GM18861 (cell line): ENCODE measurements around the gene ZNF816.
"Not testable (repeated sequence)": the region's sequence is repeated elsewhere in the genome, so short reads cannot be mapped to it uniquely, and the experiment has no call there.

Source experiments
- ATAC-seq: cut with Tn5 transposase; IDR thresholded peaks from one replicate; pipeline ENCODE4 v1.9.1; 2021; ENCODE audit not compliant: unreplicated experiment

ZNF816 gene

DNA sequence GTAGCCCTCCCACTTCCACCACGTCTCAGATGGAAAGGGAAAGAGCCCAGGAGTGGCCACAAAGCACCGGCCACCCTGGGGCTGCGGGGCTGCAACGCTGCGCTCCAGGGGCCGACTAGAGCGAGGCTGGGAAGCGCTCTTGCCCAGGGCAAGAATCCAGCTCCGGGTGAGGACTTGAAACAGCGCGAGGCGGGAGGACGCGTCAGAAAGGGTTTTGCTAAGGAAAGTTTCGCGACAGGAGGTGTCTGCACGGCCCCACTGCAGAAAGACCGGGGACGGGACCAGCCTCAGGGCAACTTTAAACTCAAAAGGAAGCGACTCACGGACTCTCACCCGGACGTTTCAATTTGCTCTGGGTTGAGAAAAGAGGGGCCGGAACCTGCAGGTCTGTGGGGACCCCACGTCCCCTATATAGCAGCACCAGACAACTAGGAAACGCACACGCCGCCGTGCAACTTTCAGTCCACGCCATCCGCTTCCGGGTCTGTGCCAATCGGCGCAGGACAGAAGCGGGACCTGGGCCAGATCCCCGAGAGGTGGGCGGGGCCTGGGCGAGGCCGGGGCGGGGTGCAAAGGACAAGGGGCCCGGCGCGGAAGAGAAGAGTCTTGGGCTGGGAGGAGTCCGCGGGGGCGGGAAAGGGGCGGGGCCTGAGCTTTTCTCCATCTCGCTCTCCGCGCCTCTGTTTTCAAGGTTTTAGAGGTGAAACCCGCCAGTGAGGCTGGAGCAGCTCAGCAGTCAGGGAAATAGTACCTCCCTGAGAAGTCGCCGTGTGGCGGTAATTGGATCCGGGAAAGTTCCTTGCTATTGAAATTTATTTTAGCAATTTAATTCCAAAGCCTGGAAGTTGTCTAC is at the start of gene ZNF816:
Gene ZNF816 (minus strand): TSS at position 488 of the 853 bp plus-strand sequence. CDS start 6,792 bp downstream, outside the sequence.
- peak; percentile 89 for ATAC-seq

DNA sequence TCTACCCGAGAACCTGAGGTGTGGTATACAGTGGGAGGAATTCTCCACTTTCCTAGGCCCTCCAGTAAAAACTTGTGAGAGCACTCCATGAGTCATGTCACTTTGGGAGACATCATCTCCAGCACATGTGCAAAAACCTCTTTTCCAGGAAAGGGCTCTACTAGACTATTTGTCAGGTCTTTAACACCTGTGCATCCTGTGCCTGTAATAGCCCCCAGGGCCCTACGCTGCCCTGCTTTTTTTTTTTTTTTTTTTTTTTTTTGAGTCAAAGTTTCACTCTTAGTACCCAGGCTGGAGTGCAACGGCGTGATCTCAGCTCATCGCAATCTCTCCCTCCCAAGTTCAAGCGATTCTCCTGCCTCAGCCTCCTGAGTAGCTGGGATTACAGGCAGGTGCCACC is 49.3 kb upstream of the ZNF816 start:
- no peak for ATAC-seq

DNA sequence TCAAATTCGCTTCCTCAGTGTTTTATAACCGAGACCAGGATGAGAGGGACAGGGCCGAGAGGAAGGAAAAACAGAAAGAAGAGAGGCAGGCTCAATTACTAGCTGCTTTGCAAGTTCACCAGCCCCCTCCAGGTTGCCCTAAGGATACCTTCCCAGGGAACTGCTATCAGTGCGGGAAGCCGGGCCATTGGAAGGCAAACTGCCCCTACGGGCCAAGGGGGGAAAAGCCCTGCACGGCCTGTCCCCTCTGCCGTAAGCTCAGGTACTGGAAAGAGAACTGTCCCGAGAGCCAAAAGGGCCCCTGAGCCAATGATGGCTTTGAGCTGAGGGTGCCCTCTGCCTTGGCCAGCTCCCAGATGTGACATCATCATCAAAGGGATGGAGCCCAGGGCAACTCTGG is 47.8 kb upstream of the ZNF816 start:
- no peak for ATAC-seq

DNA sequence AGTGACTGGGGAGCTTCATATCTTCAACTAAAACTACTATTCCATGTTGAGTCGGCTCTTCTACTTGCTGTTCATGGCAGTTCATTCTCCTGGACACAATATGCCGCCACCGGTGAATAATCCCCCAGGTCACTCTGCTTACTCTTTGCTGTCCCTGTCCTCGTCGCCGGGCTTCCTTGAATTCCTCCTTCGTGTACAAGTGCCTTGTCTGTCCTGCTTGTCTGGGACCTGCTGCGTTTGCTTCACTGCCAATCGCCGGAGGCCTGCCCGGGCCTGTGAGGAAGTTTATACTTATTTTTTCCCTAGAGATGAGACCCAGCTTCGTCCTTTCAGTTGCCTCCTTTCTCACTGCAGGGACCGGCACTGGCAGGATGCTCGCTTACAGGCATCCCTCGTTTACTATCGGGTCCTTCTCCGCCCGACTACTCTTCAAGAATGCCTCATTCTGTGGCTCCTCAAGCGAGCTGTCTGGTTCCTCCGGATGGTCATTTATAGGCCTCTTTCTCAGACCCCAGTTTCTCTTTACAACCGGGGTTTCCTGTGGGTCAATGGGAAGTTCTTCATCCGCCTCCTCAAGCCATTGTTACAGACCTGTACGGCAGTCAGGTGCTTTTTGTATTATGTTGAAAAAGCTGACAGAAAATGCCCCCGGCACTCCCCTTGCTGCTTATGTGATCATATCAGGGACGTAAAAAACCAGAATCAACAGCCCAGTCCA is 45.5 kb upstream of the ZNF816 start:
- no peak for ATAC-seq

DNA sequence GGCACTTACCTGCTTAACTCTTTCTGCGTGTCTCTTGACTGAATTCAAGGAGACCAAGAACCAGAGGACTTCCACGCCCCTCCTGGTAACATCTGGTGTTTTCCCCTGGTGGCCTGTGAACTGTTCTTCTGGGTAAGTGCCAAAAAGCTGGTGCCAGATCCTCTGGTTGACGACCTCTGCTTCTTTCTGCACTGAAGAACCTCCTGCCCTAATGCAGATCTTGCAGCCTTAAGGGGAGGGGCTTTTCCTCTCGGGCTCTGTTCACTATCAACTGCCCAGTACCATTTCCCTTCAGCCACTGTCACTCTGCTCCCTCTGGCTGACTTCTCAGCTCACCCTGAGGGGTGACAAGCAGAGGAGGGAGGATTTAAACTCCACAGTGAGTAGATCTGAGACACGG is 44.9 kb upstream of the ZNF816 start:
- ATAC-seq: no peak

DNA sequence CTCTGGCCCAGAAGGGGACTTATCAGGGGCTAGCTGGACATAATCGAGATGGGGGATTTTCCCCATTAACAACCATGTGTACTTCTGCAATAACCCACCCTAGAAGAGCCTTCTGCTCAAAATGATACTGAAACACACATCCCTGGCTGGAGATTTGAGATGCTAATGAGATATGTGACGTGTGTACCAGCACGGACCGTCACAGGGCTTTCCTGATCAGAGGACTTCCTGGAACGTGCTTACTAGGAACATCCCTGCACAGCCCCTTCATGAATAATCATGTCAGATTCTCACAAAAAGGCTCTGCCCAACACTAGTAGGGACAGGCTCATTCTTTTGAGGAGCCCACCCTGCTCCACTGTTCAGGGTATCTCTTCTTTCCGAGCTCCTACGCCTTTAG is 44.5 kb upstream of the ZNF816 start:
- no peak for ATAC-seq

DNA sequence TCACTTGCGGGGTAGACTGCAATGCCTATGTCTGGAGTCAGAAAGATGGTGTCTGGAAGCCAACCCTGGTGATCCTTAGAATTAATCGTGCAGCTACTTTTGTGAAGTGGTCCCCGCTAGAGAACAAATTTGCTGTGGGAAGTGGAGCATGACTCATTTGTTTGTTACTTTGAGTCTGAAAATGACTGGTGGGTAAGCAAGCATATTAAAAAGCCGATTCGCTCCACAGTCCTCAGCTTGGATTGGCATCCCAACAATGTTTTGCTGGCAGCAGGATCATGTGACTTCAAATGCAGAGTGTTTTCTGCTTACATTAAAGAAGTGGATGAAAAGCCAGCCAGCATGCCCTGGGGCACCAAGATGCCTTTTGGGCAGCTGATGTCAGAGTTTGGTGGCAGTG is 41.6 kb upstream of the ZNF816 start:
- no peak for ATAC-seq

DNA sequence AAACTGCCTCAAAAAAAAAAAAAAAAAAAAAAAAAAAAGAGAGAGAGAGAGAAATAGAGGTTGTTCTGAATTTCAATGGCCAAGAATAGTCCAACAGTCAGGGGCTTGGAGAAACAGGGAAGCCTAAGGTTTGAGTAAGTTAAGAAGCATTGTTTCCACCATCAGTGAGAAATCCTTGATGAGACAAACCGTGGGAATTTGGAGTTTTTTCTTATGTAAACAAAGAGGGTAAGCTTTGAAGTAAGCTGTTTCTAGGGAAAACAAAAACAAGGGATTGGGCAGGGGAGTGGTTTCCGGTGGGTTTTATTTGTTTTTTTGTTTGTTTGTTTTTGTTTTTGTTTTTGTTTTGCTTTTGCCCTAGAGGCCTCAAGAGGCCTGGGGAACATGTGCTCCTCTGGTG is 39.8 kb upstream of the ZNF816 start:
- no peak for ATAC-seq

DNA sequence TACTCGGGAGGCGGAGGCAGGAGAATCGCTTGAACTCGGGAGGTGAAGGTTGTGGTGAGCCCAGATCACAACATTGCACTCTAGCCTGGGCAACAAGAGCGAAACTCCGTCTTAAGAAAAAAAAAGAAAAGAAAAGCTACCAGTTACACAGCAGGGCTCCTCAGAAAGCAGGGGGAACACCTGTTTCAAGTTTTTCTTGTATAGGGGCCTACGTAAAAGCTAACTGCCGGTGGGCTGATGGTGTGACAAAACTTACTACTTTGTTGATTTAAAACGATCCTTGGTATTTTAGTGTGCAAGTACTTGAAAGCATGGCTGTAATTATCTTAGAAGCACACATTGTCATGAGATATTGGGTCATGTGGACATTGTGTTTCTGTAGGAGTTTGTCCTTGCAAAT is 35.3 kb upstream of the ZNF816 start:
- ATAC-seq: no peak

DNA sequence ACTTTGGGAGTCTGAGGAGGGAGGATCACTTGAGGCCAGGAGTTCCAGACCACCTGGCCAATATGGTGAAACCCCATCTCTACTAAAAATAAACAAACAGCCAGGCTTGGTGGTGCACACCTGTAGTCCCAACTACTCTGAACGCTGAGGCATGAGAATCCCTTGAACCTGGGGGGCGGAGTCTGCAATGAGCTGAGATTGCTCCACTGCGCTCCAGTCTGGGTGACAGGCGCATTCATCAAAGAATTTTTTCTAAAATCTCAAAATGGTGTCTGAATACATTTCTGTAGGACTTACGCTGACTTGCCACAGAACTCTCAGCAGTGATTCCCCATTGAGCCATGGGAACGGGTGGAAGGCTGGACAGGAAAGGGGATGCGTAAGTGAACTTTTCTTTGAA is 33.0 kb upstream of the ZNF816 start:
- no peak for ATAC-seq

DNA sequence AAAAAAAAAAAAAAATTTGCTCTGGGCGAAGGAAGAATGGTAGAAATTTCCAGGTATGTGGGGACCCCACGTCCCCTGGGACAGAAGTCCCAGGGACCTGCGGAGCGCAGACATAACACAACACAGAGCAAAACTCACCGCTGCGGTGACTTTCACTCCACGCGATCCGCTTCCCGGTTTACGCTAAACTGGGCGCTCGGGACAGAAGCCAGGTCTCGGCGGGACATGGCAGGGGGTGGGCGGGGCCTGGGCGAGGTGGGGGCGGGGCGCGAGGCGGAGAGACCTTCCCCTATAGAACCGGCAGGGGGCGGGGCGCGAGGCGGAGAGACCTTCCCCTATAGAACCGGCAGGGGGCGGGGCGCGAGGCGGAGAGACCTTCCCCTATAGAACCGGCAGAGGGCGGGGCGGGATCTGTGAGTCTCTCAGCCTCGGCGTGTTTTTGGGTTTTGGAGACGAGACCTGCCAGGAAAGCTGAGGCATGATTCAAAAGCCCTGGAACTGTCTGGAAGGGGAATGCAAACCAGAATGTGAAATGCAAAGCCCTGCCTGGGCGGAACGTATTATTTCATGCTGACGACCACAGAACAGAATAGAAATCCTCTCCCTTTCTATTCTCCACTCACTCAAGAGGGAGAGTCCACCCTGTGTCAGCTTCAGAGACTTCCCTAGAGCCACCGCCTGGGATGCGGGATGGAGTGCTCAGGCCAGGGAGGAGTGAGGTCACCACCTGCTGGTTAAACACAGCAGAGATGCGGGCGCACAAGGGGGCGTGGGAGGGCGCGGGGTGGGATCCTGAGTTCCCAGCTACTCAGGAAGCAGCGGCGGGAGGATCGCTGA is 30.9 kb upstream of the ZNF816 start:
- ATAC-seq: no peak

DNA sequence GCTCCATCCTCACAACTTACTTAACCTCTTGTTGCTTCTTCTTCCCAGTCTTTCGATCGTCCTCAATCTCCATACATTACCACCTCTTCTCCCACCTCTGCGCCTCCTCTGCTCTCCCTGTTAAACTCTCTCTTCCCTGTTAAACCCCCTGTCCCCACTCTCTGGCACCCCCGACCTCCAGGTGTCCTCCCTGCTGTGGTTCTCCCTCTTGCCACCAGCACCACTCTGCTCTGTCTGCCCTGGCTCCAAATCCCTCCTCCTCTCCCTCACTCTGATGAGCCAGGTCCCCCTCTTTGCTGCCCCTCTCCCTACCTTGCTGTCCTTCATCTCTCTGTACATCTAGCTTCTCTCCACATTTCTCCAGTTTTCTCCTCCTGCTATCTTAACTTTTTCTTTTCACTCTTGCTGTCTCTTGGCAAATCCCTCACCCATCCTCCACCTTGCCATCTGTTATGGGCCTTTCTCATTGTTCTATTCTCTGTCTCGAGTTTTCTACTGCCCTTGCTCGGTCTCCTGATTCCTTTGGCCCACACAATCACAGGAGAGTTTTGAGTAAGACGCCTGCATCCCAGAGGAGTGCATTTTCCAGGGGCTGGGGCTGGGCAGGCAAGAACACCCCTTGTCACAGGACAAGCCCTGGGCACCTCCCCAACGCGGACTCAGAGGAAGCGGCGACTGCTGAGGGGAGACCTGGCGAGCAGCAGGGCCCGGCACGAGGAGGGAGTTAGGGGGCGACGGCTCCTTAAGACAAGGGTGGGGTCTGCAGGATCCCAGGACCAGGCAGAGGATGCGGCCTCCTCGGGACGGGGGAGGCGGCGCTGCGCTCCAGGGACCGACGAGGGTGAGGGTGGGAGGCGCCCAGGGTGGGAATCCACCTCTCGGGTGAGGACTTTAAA is 29.7 kb upstream of the ZNF816 start:
- no peak for ATAC-seq

DNA sequence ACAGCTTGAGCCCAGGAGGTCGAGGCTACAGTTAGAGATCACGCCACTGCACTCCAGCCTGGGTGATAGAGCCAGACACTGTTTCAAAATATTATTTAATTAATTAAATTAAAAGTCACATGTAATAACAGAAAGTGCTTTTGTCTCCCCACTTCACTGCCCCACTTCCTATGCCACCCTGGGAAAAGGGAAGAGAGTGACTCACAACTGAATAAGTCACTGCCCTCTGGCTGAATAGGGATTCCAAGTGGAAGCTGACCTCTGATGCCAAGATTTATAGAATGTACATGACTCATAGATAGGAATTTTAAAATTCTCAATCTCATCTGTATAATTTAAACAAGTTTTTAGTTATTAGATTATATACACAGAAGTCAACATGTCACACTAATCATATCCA is 28.8 kb upstream of the ZNF816 start:
- ATAC-seq: no peak

DNA sequence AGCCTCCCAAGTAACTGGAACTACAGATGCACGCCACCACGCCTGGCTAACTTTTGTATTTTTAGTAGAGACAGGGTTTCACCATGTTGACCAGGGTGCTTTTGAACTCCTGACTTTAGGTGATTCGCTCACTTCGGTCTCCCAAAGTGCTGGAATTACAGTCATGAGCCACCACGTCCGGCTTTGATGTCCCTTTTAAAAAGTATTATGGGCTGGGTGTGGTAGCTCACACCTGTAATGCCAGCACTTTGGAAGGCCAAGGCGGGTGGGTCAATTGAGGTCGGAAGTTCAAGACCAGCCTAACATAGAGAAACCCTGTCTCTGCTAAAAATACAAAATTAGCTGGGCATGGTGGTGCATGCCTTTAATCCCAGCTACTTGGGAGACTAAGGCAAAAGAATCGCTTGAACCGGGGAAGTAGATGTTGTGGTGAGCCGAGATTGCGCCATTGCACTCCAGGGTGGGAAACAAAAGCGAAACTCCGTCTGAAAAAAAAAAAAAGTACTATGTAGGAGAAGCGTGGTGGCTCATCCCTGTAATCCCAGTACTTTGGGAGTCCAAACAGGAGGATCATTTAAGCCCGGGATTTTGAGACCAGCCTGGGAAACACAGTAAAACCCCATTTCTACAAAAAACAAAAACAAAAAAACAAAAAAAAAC is 28.2 kb upstream of the ZNF816 start:
- no peak for ATAC-seq

DNA sequence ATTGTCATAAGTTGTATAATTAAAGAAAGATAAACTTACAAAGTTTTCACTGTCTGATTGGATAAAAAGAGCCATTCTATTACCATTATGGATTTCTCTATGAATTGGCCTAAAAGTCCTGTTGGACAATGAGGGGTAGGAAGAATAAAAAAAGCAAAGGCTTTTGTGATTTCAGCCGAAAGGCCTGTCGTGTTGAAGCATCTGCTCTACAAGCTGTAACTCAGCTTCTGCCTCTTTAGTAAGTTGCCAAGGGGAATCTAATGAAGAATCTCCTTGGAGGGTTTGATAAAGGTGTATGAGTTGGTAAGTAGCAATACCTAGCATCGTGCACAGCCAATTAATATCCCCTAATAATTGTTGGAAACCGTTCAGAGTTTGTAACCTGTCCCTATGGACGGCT is 25.8 kb upstream of the ZNF816 start:
- no peak for ATAC-seq

DNA sequence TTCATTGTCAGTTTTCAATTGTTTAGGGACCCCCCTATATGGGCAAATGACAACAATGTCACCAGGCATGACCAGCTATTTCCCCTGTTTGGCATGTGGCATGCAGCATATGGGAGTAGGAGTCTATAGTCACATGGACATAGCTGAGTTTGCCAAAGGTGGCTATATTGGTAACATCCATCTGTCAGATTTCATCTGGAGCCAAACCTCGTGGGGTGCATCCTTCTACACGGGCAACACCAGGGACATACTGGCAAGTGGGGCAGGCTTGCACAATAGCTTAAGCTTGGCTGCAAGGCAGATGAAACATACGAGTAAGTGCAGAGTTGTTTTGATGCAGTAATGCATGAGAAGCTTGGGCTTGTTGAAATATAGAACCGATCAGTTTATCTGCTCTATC is 24.5 kb upstream of the ZNF816 start:
- ATAC-seq: no peak

DNA sequence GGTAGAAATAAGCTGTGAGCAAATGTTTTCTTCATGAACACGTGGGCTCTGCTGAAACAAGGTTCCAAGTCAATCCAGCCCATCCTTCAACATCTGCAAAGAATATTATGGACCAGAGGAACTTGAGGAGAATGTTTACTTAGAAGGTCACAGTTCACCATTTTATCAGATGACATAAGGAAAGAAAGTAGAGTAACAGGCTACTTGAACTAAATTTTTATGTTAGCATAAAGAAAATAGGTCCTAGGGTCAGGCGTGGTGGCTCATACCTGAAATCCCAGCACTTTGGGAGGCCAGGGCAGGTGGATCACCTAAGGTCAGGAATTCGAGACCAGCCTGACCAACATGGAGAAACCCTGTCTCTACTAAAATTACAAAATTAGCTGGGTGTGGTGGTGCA is 20.5 kb upstream of the ZNF816 start:
- not testable (repeated sequence) for ATAC-seq

DNA sequence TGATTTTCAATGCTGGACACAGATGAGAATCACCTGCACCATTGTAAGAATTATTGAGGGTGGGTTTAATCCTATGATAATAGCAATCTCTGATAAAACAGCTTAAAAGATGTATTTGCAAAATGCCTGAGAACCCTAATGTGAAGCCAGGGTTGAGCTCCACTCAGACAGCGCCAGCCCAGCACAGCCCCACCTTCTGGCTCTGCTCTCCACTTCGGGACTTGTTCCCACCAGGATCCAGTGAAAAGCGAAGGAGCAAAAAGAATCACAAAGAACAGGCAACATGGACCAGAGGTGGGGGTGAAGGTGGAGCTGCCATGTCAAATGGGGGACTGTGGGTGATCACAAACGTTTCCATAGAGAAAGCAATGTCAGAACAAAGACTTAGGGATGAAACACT is 18.6 kb upstream of the ZNF816 start:
- no peak for ATAC-seq

DNA sequence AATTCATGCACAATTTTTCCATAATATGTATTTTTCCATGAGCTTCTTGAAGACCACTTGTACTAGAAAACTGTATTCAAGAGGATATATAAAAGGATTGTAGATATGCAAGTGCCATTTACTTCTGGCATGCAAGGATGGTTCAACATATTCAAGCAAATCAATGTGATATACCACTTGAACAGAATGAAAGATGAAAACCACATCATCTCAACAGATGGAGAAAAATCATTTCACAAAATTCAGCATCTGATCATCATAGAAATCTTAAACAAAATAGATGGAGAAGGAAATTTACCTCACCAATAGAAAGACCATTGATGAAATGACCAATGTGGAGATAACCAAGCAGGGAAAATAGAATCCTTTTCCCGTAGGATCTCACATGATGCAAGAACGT is 5.1 kb upstream of the ZNF816 start:
- no peak for ATAC-seq

DNA sequence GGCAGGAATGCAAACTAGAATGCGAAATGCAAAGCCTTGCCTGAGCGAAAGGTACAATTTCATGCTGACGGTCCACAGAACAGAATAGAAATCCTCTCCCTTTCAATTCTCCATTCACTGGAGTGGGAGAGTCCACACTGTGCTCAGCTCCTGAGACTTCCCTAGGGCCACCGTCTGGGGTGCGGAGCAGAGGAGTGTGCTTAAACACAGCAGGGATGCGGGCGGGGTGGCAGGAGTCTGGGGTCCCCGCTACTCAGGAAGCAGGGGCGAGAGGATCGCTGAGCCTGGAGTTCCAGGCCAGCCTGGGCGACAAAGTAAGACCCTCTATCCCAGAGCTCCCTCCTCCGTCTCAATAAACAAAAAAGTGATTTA is 552 bp upstream of the ZNF816 start:
- ATAC-seq: peak; percentile 13
